K562 (cell line): ENCODE results near the gene GLOD4. TPM values are rescaled to one million over a fixed set of nuclear protein-coding genes. Genes with fewer than 3 reads are reported as not detected.

Source experiments
- ATAC-seq: fragments of 200-7000 bp; cut with Tn5 transposase; 3 replicates; pipeline ENCODE4 v1.9.1; 2020; ENCODE audit warnings: moderate library complexity
- BruUV-seq: library from RNA; stranded (reverse); fragments of 400-500 nt; replicated peaks from 2 replicates; lab custom pipeline; 2021; lab: Mats Ljungman, UMichigan
- CTCF ChIA-PET: fragments of 300-600 bp; formaldehyde crosslinking; extraction: SDS; loops from one replicate; lab custom pipeline; 2021; ENCODE audit warnings: low intra/inter-chr PET ratio; lab: Yijun Ruan, JAX
- POLR2A ChIA-PET: fragments of 300-600, 350-650 bp; sonication (Branson Sonifier 250); formaldehyde crosslinking; extraction: SDS; loops from one replicate; lab custom pipeline; 2021; ENCODE audit warnings: antibody characterized with exemption, inconsistent platforms; lab: Yijun Ruan, JAX
- DNase-seq, 4 experiments: peaks; one replicate each; pipeline versions ENCODE4 v3.0.0 to v3.0.0-alpha.2; 2011 to 2018; ENCODE audit warnings: low spot score in 3 of 4, mixed read lengths in 3 of 4; ENCODE audit errors: extremely low read depth in 1 of 4
- FAIRE-seq: peaks from 2 replicates; lab custom pipeline; 2011; peaks lifted over from hg19 to GRCh38; lab: Jason Lieb, UNC
- H2AFZ ChIP-seq: 2 replicates; pipeline ENCODE4 v1.6.0; 2011; ENCODE audit warnings: low read depth, low read length, control low read depth, inconsistent platforms
- H3K27ac ChIP-seq: fragments of 200-600 bp; 3 replicates; pipeline ENCODE4 v1.8.0; 2011; ENCODE audit warnings: low read depth, mild to moderate bottlenecking, control low read depth, inconsistent platforms, low read length, moderate library complexity, mixed read lengths; ENCODE audit errors: extremely low read depth
- H3K27me3 ChIP-seq, 2 experiments: fragments of 300-600 bp in 1 of 2; 2 replicates in 1 of 2; 3 replicates in 1 of 2; pipeline versions ENCODE4 v1.6.0 to v1.8.0; 2011; ENCODE audit warnings: inconsistent platforms in 2 of 2, low read length in 2 of 2, mild to moderate bottlenecking in 1 of 2, mixed read lengths in 1 of 2, moderate library complexity in 1 of 2; ENCODE audit not compliant: control insufficient read depth in 2 of 2, insufficient read depth in 2 of 2
- H3K36me3 ChIP-seq: fragments of 300-600 bp; 3 replicates; pipeline ENCODE4 v1.8.0; 2011; ENCODE audit warnings: mild to moderate bottlenecking, low read length, inconsistent platforms; ENCODE audit not compliant: control insufficient read depth, insufficient read depth
- H3K4me1 ChIP-seq, 2 experiments: fragments of 200-600 bp in 1 of 2; replicated peaks in 1 of 2; 2 replicates in 1 of 2; 3 replicates in 1 of 2; pipeline versions ENCODE4 v1.5.1 to v1.8.0; 2011; ENCODE audit warnings: inconsistent platforms in 2 of 2, low read length in 2 of 2, mild to moderate bottlenecking in 1 of 2, mixed read lengths in 1 of 2, moderate library complexity in 1 of 2; ENCODE audit not compliant: control insufficient read depth in 2 of 2, insufficient read depth in 2 of 2
- H3K4me2 ChIP-seq: 2 replicates; pipeline ENCODE4 v1.6.1; 2011; ENCODE audit warnings: low read length, control low read depth, inconsistent platforms, mixed read lengths; ENCODE audit not compliant: insufficient read depth
- H3K4me3 ChIP-seq: fragments of 200-600 bp; sonication (generic), shearing (Covaris generic); 2 replicates; pipeline ENCODE4 v1.5.1; 2016; ENCODE audit warnings: control low read depth, inconsistent platforms
- H3K79me2 ChIP-seq: fragments of 200-600 bp; 3 replicates; pipeline ENCODE4 v1.8.0; 2011; ENCODE audit warnings: low read length, inconsistent platforms; ENCODE audit not compliant: control insufficient read depth, insufficient read depth
- H3K9ac ChIP-seq, 2 experiments: 2 replicates each; pipeline versions ENCODE4 v1.6.0 to v1.6.1; 2011; ENCODE audit warnings: low read depth in 2 of 2, low read length in 2 of 2, control low read depth in 1 of 2, inconsistent platforms in 1 of 2, mild to moderate bottlenecking in 1 of 2, mixed read lengths in 1 of 2; ENCODE audit not compliant: insufficient read depth in 1 of 2
- H3K9me1 ChIP-seq: one replicate; pipeline ENCODE4 v1.6.0; 2011; ENCODE audit warnings: inconsistent platforms, mild to moderate bottlenecking, low read length, moderate library complexity; ENCODE audit not compliant: control insufficient read depth, insufficient read depth
- H3K9me3 ChIP-seq: replicated peaks from 2 replicates; pipeline ENCODE4 v1.5.1; 2011; ENCODE audit warnings: low read depth, low read length, inconsistent platforms; ENCODE audit not compliant: control insufficient read depth, insufficient read depth
- H4K20me1 ChIP-seq: replicated peaks from 2 replicates; pipeline ENCODE4 v1.6.1; 2011; ENCODE audit warnings: low read length, inconsistent platforms, mixed read lengths; ENCODE audit not compliant: control insufficient read depth, insufficient read depth
- ARID2 ChIP-seq: fragments of 450-650 bp; IDR thresholded peaks from 2 replicates; pipeline ENCODE4 v1.6.1; 2017; ENCODE audit warnings: antibody characterized with exemption, mild to moderate bottlenecking
- ATF1 ChIP-seq, 2 experiments: fragments of 450-650 bp in 1 of 2; IDR thresholded peaks; 2 replicates each; pipeline ENCODE4 v1.6.1; 2016; ENCODE audit warnings: missing compliant biosample characterization in 1 of 2, missing genetic modification characterization in 1 of 2
- DEAF1 ChIP-seq: fragments of 450-650 bp; formaldehyde crosslinking; IDR thresholded peaks from 2 replicates; pipeline ENCODE4 v1.4.0; 2020; ENCODE audit warnings: mild to moderate bottlenecking, moderate library complexity
- EP300 ChIP-seq: IDR thresholded peaks from 2 replicates; pipeline ENCODE4 v1.6.1; 2012; ENCODE audit warnings: low read length, improper control_type of control experiment
- MNT ChIP-seq, 2 experiments: fragments of 450-650 bp; conservative IDR thresholded peaks; 2 replicates each; pipeline ENCODE4 v1.6.1; 2017; ENCODE audit warnings: mild to moderate bottlenecking in 2 of 2, moderate library complexity in 2 of 2
- SMAD1 ChIP-seq: fragments of 150-350 bp; IDR thresholded peaks from 2 replicates; pipeline ENCODE4 v1.6.1; 2014; ENCODE audit warnings: low read length, low read depth; ENCODE audit not compliant: partially characterized antibody
- SMC3 ChIP-seq: conservative IDR thresholded peaks from 2 replicates; pipeline ENCODE4 v1.6.1; 2011; ENCODE audit warnings: low read depth, low read length, improper control_type of control experiment; ENCODE audit not compliant: insufficient read depth
- ZBTB33 ChIP-seq: sonication (generic); formaldehyde crosslinking; IDR thresholded peaks from 2 replicates; pipeline ENCODE4 v1.8.1; 2023; ENCODE audit warnings: mild to moderate bottlenecking, missing genetic modification reagents
- WGBS: fragments of 100-300 bp; shearing (Covaris generic); methylation state at CpG from one replicate; pipeline ENCODE4 v1.1.6; 2016; ENCODE audit warnings: low coverage, mixed read lengths; ENCODE audit not compliant: insufficient coverage; ENCODE audit errors: missing lambda C conversion rate; 5-methylcytosine and 5-hydroxymethylcytosine counted together
- in situ Hi-C: fragments of 300-500 bp; cut with MboI; formaldehyde crosslinking; loops from 4 replicates; pipeline ENCODE4 v1.15.0; 2018; ENCODE audit warnings: inconsistent platforms, mixed read lengths
- intact Hi-C: fragments of 100-400 bp; cut with micrococcal nuclease; formaldehyde crosslinking; loops from 2 replicates; pipeline ENCODE4 v1.14.2; 2022
- polyA plus RNA-seq, 8 experiments: library from polyadenylated mRNA; depleted of rRNA in 4 of 8; stranded (reverse) in 5 of 8; unstranded in 3 of 8; fragments of >200 nt; fragmentation: Nextera tagmentation in 2 of 8; fragmentation: Illumina TruSeq in 1 of 8; extraction: Ambion mirVana in 2 of 8; extraction: Trizol in 1 of 8; gene quantifications; 2 replicates each; pipeline versions ENCODE4 v1.2.1 to v1.2.3, GENCODE V29; 2011 to 2014; ENCODE audit warnings: inconsistent platforms in 1 of 8, missing spikeins in 1 of 8
- total RNA-seq, 7 experiments: library from RNA; depleted of rRNA in 6 of 7; stranded (reverse); fragments of >200 nt in 6 of 7; fragmentation: Illumina TruSeq in 2 of 7; extraction: Trizol in 2 of 7; gene quantifications; 2 replicates each; pipeline versions ENCODE4 v1.2.1 to v1.2.3, GENCODE V29; 2011 to 2021; ENCODE audit warnings: low replicate concordance in 1 of 7
- TF ChIP-seq, protein P1 (sequence below), 2 experiments: IDR thresholded peaks; 2 replicates each; pipeline ENCODE4 v1.6.1; 2011; ENCODE audit warnings: borderline replicate concordance in 1 of 2, control low read depth in 1 of 2, low read depth in 1 of 2, low read length in 1 of 2, mild to moderate bottlenecking in 1 of 2, mixed read lengths in 1 of 2, moderate library complexity in 1 of 2; ENCODE audit not compliant: insufficient read depth in 1 of 2, insufficient read length in 1 of 2, poor library complexity in 1 of 2, severe bottlenecking in 1 of 2; ENCODE audit errors: extremely low read depth in 1 of 2

Gene GLOD4
- total and polyA plus RNA-seq, 9 of the 15 experiments (the other 6 are each of a cell fraction or from before 2014, with no cell fraction given): 52.0 to 109 (median 64.9) TPM

GRCh38 chr17:795276-795675 is 13.2 kb upstream of the GLOD4 start (continued):
- no peak for TF ChIP-seq EP300

DNA sequence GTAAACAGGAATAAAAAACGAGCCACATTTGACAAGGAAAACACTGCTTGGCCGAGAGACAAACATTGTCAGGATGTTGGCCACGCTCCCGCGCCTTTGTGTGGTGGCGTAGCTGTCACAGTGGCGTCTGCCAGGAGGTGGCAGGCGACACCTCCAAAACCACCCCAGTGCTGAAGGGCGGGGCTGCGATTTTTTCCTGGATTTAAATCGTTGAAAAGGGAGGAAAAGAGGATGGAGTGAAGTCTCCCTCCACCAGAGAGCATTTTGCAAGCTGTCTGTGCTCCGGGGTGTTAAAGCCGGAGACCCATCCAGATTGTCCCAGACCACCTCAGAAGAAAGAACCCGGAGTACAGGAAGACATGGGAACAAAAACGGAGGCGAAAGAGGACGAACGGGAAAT is 12.8 kb upstream of the GLOD4 start:
- H3K36me3 ChIP-seq: peaks cover 23% of the 10 kb centered on the region; the same call in 1 of the 3 replicates
- 46% methylated on average over 11 of the region's 18 CpGs for WGBS
- 0 out of 2 replicates have a peak, but pooled peaks cover 7% of the 10 kb centered on the region for H4K20me1 ChIP-seq
- peak; percentile 93 for ATAC-seq
- no peak overlapping the region for H3K4me3 ChIP-seq
- no peaks in the 10 kb centered on the region for H3K9me1 ChIP-seq
- FAIRE-seq: peak; percentile 83
- CTCF ChIA-PET: interaction anchor here (0.6 to 2.5 kb wide), 6 partner anchors 11 to 1902 kb away, joined by 3 to 16 read pairs (median 8); no protein-coding TSS in a partner anchor
- in situ Hi-C loops: loop anchor here (5.0 kb wide), 1 partner anchor 262 kb away; no protein-coding TSS in a partner anchor
- no TSS peak for BruUV-seq
- POLR2A ChIA-PET: no interaction called here
- no peak overlapping the region for H3K27ac ChIP-seq
- H3K79me2 ChIP-seq: no peaks in the 10 kb centered on the region
- DNase-seq: peak; percentile 54 to 65 (median 61)
- H3K9me3 ChIP-seq: no peaks in the 10 kb centered on the region
- peaks cover 0 to 3% of the 10 kb centered on the region in 2 experiments; a peak in 1 of 5 replicates for H3K4me1 ChIP-seq
- H3K9ac ChIP-seq: no peak overlapping the region
- H3K27me3 ChIP-seq: peaks cover 6 to 20% of the 10 kb centered on the region in 2 experiments; a peak in 4 of 5 replicates
- H3K4me2 ChIP-seq: no peak overlapping the region
- intact Hi-C loops: loop anchor here (2.0 to 5.0 kb wide), 2 partner anchors 186 to 202 kb away; partner anchors contain the start of gene TIMM22
- H2AFZ ChIP-seq: no peak overlapping the region
- TF ChIP-seq ATF1 (CRISPR knock-in tag; IDR thresholded peaks at IDR 0.05): no peak
- TF ChIP-seq ATF1 (tag; IDR thresholded peaks at IDR 0.05): peak; percentile 15; the same call in 1 of the 2 replicates
- 0 out of 2 replicates have a peak, but pooled peaks have one; percentile 29 for TF ChIP-seq ARID2
- TF ChIP-seq MNT (conservative IDR thresholded peaks at IDR 0.05): no peak
- peak; percentile 58 for TF ChIP-seq DEAF1 (CRISPR knock-in tag)
- TF ChIP-seq, protein P1, sequence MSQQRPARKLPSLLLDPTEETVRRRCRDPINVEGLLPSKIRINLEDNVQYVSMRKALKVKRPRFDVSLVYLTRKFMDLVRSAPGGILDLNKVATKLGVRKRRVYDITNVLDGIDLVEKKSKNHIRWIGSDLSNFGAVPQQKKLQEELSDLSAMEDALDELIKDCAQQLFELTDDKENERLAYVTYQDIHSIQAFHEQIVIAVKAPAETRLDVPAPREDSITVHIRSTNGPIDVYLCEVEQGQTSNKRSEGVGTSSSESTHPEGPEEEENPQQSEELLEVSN (IDR thresholded peaks at IDR 0.05; ENCODE audit: borderline replicate concordance in 1 of 2, extremely low read depth in 1 of 2, insufficient read depth in 1 of 2, insufficient read length in 1 of 2, low read depth in 1 of 2, low read length in 1 of 2, poor library complexity in 1 of 2, severe bottlenecking in 1 of 2): peak in 1 of 2 experiments; percentile 36
- TF ChIP-seq ZBTB33 (CRISPR knock-in tag): peak; percentile 56; the same call in 1 of the 2 replicates
- peak; percentile 70 for TF ChIP-seq SMC3
- no peak for TF ChIP-seq SMAD1
